Transverse colon (tissue), 4 donors: ENCODE results near the gene FRMD3.

ENCODE experiments used
- CTCF ChIP-seq, 5 experiments: fragments of 200-600 bp in 3 of 5; fragments of 450-650 bp in 2 of 5; sonication (generic) in 3 of 5; IDR thresholded peaks; 1 replicate in 2 of 5; 2 replicates in 3 of 5; pipeline ENCODE4 v1.5.1; 2016 to 2017; ENCODE audit warnings: antibody characterized with exemption in 5 of 5, inconsistent platforms in 3 of 5, mild to moderate bottlenecking in 2 of 5, moderate library complexity in 1 of 5
- POLR2AphosphoS5 ChIP-seq, 3 donors: sonication (generic); formaldehyde crosslinking; IDR thresholded peaks; one replicate each; pipeline ENCODE4 v1.6.1; 2016; ENCODE audit warnings: antibody characterized with exemption in 3 of 3

- no peak for TF ChIP-seq POLR2AphosphoS5 (IDR thresholded peaks at IDR 0.05)
- no peak for TF ChIP-seq CTCF (IDR thresholded peaks at IDR 0.05)
Measured at GRCh38 chr9:83218411-83219090, 319.6 kb downstream of the FRMD3 start.
